Neuron (in vitro differentiated cells): ENCODE data around the gene WASF3.

Experiments used
- H2AFZ ChIP-seq: one replicate; pipeline ENCODE4 v1.6.1; 2013; ENCODE audit warnings: low read depth, mild to moderate bottlenecking, inconsistent platforms, low read length, moderate library complexity
- H3K27me3 ChIP-seq: one replicate; pipeline ENCODE4 v1.6.1; 2013; ENCODE audit warnings: low read length; ENCODE audit not compliant: insufficient read depth
- H3K36me3 ChIP-seq: one replicate; pipeline ENCODE4 v1.6.1; 2013; ENCODE audit warnings: low read length; ENCODE audit not compliant: insufficient read depth
- H3K4me1 ChIP-seq: one replicate; pipeline ENCODE4 v1.6.1; 2013; ENCODE audit warnings: low read length; ENCODE audit not compliant: insufficient read depth
- H3K4me3 ChIP-seq: 2 replicates; pipeline ENCODE4 v1.5.1; 2013; ENCODE audit warnings: mild to moderate bottlenecking, low read length, moderate library complexity
- H3K9me3 ChIP-seq: one replicate; pipeline ENCODE4 v1.6.1; 2013; ENCODE audit warnings: low read length

Gene WASF3

DNA sequence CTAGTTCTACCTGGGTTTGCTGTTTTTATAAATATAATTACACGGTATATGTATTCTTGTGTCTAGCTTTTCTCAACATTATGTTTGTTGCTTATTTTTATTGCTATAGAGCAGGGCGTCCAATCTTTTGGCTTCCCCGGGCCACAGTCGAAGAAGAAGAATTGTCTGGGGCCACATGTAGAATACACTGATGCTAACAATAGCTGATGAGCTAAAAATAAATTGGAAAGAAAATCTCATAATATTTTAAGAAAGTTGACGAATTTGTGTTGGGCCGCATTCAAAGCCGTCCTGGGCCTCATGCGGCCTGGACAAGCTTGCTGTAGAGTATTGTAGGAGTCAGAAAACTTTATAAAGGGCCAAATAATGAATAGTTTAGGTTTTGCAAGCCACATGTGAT, 169.2 kb downstream of the WASF3 start:
- H3K36me3 ChIP-seq = no peaks in the 10 kb centered on the region
- no peak overlapping the region for H3K4me3 ChIP-seq
- H3K27me3 ChIP-seq = no peaks in the 10 kb centered on the region
- no peaks in the 10 kb centered on the region for H3K9me3 ChIP-seq
- no peak overlapping the region for H2AFZ ChIP-seq
- H3K4me1 ChIP-seq = peaks cover 2% of the 10 kb centered on the region

DNA sequence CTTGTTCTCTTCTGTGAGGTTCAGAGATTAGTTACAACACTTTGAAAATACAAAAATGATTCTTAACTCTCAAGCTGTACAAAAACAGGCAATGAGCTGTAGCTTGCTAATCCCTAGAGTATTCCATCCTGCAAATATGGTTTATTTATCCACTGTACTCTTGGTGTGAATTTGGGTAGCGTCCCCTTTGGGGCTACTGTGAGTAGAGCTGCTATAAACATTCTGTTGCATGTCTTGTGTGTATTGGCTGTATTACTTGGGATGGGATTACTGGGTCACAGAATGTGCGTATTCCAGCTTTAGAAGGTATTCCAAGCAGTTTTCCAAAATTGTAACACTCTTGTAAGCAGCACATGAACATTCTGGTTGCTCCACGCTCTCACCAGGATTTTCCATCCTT, 169.6 kb downstream of the WASF3 start:
- no peaks in the 10 kb centered on the region for H3K9me3 ChIP-seq
- no peaks in the 10 kb centered on the region for H3K27me3 ChIP-seq
- H3K4me1 ChIP-seq = no peaks in the 10 kb centered on the region
- H3K4me3 ChIP-seq = no peak overlapping the region
- no peaks in the 10 kb centered on the region for H3K36me3 ChIP-seq
- no peak overlapping the region for H2AFZ ChIP-seq

DNA sequence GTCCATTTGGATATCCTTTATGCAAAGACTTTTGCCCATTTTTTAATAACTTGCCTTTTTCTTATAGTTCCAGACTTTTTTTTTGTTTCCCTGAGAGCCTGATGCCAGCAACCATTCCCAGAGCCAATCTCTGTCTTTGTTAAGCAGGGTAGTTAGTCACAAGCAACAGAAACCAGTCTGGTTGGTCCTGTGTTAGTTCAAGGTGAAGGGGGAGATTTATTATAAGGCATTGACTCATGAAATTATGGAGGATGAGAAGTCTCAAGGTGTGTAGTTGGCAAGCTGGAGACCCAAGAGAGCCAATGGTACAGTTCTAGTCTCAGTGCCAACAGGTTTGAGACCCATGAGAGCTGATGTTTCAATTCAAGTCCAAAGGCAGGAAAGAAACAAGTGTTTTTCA, 170.2 kb downstream of the WASF3 start:
- H2AFZ ChIP-seq = no peak overlapping the region

DNA sequence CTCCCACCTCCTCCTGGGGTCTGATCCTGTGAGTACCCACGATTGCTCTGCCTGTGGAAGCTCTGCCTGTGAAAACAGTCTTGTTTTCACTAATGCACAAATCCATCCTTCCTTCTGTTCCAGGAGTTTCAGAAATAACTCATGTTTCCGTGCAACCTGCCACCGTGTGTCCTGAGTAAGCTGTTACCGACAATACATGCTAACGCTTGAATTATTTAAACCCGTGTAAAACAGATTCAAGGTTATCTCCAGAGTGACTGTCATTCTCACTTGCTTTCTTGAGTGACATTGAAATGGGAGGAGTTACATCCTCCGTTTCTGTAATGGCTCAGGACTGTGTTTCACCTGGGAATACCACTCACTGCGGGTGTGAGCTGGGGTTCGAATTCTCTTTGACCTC, 178.2 kb downstream of the WASF3 start:
- H3K4me1 ChIP-seq = no peaks in the 10 kb centered on the region
- no peaks in the 10 kb centered on the region for H3K36me3 ChIP-seq
- no peak overlapping the region for H3K4me3 ChIP-seq
- no peak overlapping the region for H2AFZ ChIP-seq
- H3K27me3 ChIP-seq = peaks cover 2% of the 10 kb centered on the region
- H3K9me3 ChIP-seq = no peaks in the 10 kb centered on the region

More for the DNA sequence above, 170.2 kb downstream of the WASF3 start:
- Histone ChIP-seq H3K4me3 (no peak overlapping the region), H3K4me1 (no peaks in the 10 kb centered on the region), H3K36me3 (no peaks in the 10 kb centered on the region), H3K27me3 (no peaks in the 10 kb centered on the region), H3K9me3 (no peaks in the 10 kb centered on the region)
